ENCODE results near the gene UBC. TPM values are rescaled to one million over a fixed set of nuclear protein-coding genes. Genes with fewer than 3 reads are reported as not detected.

The UBC gene
- total RNA-seq, 1 experiment from 2014 or later = 1,708 TPM

GRCh38 chr12:124872068-124872719 lies 42.3 kb downstream of the UBC start:
- in situ Hi-C loops (cut with HindIII; ENCODE audit: low pct_unique_long_range_greater_than_20kb, low sequenced_read_pairs) = no loop called here
- DNase-seq (ENCODE audit: low read depth) = no peak

GRCh38 chr12:124871297-124871696 lies 43.2 kb downstream of the UBC start:
- no peak for DNase-seq (ENCODE audit: low read depth)
- in situ Hi-C loops (cut with HindIII; ENCODE audit: low pct_unique_long_range_greater_than_20kb, low sequenced_read_pairs) = no loop called here

GRCh38 chr12:124870515-124870914 lies 43.9 kb downstream of the UBC start:
- in situ Hi-C loops (cut with HindIII; ENCODE audit: low pct_unique_long_range_greater_than_20kb, low sequenced_read_pairs) = no loop called here
- no peak for DNase-seq (ENCODE audit: low read depth)

GRCh38 chr12:124869059-124869665 lies 45.3 kb downstream of the UBC start:
- in situ Hi-C loops (cut with HindIII; ENCODE audit: low pct_unique_long_range_greater_than_20kb, low sequenced_read_pairs) = no loop called here
- no peak for DNase-seq (ENCODE audit: low read depth)

GRCh38 chr12:124868252-124869058 lies 46.0 kb downstream of the UBC start:
- in situ Hi-C loops (cut with HindIII; ENCODE audit: low pct_unique_long_range_greater_than_20kb, low sequenced_read_pairs) = no loop called here
- no peak for DNase-seq (ENCODE audit: low read depth)

GRCh38 chr12:124867401-124867930 lies 47.0 kb downstream of the UBC start:
- DNase-seq (ENCODE audit: low read depth) = peak; percentile 48
- in situ Hi-C loops (cut with HindIII; ENCODE audit: low pct_unique_long_range_greater_than_20kb, low sequenced_read_pairs) = no loop called here

GRCh38 chr12:124866883-124867400 lies 47.5 kb downstream of the UBC start:
- in situ Hi-C loops (cut with HindIII; ENCODE audit: low pct_unique_long_range_greater_than_20kb, low sequenced_read_pairs) = no loop called here
- no peak for DNase-seq (ENCODE audit: low read depth)

GRCh38 chr12:124866195-124866882 lies 48.1 kb downstream of the UBC start:
- DNase-seq (ENCODE audit: low read depth) = no peak
- in situ Hi-C loops (cut with HindIII; ENCODE audit: low pct_unique_long_range_greater_than_20kb, low sequenced_read_pairs) = no loop called here

GRCh38 chr12:124865728-124866127 lies 48.7 kb downstream of the UBC start:
- in situ Hi-C loops (cut with HindIII; ENCODE audit: low pct_unique_long_range_greater_than_20kb, low sequenced_read_pairs) = no loop called here
- DNase-seq (ENCODE audit: low read depth) = no peak

- no peak for DNase-seq (ENCODE audit: low read depth)
- in situ Hi-C loops (cut with HindIII; ENCODE audit: low pct_unique_long_range_greater_than_20kb, low sequenced_read_pairs) = no loop called here
Measured at GRCh38 chr12:124864326-124864752, 50.1 kb downstream of the UBC start.

GRCh38 chr12:124863416-124864325 lies 50.8 kb downstream of the UBC start, which contains the start of gene SCARB1:
Gene SCARB1, minus strand, starts transcription at chr12:124863864. Its CDS starts 144 bp downstream, at chr12:124863720.
- in situ Hi-C loops (cut with HindIII; ENCODE audit: low pct_unique_long_range_greater_than_20kb, low sequenced_read_pairs) = no loop called here
- DNase-seq (ENCODE audit: low read depth) = peak; percentile 64

GRCh38 chr12:124862768-124863415 lies 51.6 kb downstream of the UBC start:
- DNase-seq (ENCODE audit: low read depth) = no peak
- in situ Hi-C loops (cut with HindIII; ENCODE audit: low pct_unique_long_range_greater_than_20kb, low sequenced_read_pairs) = no loop called here

GRCh38 chr12:124861898-124862676 lies 52.4 kb downstream of the UBC start:
- no peak for DNase-seq (ENCODE audit: low read depth)
- in situ Hi-C loops (cut with HindIII; ENCODE audit: low pct_unique_long_range_greater_than_20kb, low sequenced_read_pairs) = no loop called here
